Measurements from ENCODE around the gene RARA.

DNA sequence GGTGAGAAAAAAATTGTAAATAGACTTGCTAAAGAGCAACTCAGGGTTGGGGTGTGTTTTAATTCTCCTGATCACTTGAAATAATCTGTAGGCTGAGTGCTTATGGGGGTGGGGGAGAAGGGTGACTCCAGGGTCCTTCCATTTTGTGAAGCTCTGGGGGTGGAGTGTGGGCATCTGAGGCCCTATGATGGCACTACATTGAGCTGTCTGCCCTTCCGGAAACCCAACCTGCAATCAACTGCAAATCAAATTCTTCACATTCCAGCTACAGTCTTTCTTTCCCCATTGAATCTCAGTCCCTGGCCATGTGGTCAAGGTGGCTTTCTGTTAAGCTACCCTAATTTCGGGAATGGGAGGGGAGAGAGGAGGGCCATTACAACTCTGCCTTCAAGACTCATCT lies 27.3 kb upstream of the RARA start:
- TF ChIP-seq, protein P1, sequence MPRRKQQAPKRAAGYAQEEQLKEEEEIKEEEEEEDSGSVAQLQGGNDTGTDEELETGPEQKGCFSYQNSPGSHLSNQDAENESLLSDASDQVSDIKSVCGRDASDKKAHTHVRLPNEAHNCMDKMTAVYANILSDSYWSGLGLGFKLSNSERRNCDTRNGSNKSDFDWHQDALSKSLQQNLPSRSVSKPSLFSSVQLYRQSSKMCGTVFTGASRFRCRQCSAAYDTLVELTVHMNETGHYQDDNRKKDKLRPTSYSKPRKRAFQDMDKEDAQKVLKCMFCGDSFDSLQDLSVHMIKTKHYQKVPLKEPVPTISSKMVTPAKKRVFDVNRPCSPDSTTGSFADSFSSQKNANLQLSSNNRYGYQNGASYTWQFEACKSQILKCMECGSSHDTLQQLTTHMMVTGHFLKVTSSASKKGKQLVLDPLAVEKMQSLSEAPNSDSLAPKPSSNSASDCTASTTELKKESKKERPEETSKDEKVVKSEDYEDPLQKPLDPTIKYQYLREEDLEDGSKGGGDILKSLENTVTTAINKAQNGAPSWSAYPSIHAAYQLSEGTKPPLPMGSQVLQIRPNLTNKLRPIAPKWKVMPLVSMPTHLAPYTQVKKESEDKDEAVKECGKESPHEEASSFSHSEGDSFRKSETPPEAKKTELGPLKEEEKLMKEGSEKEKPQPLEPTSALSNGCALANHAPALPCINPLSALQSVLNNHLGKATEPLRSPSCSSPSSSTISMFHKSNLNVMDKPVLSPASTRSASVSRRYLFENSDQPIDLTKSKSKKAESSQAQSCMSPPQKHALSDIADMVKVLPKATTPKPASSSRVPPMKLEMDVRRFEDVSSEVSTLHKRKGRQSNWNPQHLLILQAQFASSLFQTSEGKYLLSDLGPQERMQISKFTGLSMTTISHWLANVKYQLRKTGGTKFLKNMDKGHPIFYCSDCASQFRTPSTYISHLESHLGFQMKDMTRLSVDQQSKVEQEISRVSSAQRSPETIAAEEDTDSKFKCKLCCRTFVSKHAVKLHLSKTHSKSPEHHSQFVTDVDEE (CRISPR knock-in tag; IDR thresholded peaks at IDR 0.05): no peak
- TF ChIP-seq ZC3H10 (CRISPR knock-in tag; IDR thresholded peaks at IDR 0.05) (no peak), RARB (CRISPR knock-in tag; IDR thresholded peaks at IDR 0.05) (no peak), BACH2 (CRISPR knock-in tag; IDR thresholded peaks at IDR 0.05; ENCODE audit: borderline replicate concordance) (no peak), ZFP30 (CRISPR knock-in tag; IDR thresholded peaks at IDR 0.05) (no peak), GLIS3 (CRISPR knock-in tag; IDR thresholded peaks at IDR 0.05) (no peak), ARNTL (CRISPR knock-in tag; IDR thresholded peaks at IDR 0.05; ENCODE audit: borderline replicate concordance, low read depth) (no peak)
- TF ChIP-seq, protein P2, sequence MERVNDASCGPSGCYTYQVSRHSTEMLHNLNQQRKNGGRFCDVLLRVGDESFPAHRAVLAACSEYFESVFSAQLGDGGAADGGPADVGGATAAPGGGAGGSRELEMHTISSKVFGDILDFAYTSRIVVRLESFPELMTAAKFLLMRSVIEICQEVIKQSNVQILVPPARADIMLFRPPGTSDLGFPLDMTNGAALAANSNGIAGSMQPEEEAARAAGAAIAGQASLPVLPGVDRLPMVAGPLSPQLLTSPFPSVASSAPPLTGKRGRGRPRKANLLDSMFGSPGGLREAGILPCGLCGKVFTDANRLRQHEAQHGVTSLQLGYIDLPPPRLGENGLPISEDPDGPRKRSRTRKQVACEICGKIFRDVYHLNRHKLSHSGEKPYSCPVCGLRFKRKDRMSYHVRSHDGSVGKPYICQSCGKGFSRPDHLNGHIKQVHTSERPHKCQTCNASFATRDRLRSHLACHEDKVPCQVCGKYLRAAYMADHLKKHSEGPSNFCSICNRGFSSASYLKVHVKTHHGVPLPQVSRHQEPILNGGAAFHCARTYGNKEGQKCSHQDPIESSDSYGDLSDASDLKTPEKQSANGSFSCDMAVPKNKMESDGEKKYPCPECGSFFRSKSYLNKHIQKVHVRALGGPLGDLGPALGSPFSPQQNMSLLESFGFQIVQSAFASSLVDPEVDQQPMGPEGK (CRISPR knock-in tag; IDR thresholded peaks at IDR 0.05; ENCODE audit: borderline replicate concordance): no peak
- TF ChIP-seq, protein P3, sequence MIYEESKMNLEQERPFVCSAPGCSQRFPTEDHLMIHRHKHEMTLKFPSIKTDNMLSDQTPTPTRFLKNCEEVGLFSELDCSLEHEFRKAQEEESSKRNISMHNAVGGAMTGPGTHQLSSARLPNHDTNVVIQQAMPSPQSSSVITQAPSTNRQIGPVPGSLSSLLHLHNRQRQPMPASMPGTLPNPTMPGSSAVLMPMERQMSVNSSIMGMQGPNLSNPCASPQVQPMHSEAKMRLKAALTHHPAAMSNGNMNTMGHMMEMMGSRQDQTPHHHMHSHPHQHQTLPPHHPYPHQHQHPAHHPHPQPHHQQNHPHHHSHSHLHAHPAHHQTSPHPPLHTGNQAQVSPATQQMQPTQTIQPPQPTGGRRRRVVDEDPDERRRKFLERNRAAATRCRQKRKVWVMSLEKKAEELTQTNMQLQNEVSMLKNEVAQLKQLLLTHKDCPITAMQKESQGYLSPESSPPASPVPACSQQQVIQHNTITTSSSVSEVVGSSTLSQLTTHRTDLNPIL (CRISPR knock-in tag; IDR thresholded peaks at IDR 0.05; ENCODE audit: low read depth): no peak
